GM19240 (cell line): Measurements from ENCODE around the gene RAI2.

Experiments
- DNase-seq: peaks from one replicate; pipeline ENCODE4 v3.0.0; 2011; ENCODE audit warnings: low spot score; ENCODE audit not compliant: insufficient read length

Gene RAI2

DNA sequence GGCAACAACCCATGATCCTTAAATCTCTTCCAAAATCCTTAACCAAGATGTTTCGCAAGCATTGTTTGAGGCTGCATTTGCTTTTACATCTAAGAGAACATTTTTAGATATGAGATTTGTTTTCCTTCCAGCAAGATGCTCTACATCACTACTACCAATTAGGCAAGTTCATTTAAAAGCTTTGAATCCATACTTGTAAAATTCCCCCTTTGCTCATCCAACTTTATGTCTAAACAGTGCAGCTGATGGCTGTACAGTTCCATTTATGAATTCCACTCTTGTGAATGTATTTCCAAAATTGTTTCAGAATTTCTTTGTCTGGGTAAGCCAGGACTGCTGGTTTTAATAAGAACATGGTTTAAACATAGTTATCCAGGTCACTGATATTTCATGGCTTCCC, 31.5 kb downstream of the RAI2 start:
- no peak for DNase-seq

- DNase-seq: no peak
These were observed 32.9 kb downstream of the RAI2 start for GRCh38 chrX:17828171-17828570.

- no peak for DNase-seq
These were observed 34.2 kb downstream of the RAI2 start for GRCh38 chrX:17826609-17827496.

DNA sequence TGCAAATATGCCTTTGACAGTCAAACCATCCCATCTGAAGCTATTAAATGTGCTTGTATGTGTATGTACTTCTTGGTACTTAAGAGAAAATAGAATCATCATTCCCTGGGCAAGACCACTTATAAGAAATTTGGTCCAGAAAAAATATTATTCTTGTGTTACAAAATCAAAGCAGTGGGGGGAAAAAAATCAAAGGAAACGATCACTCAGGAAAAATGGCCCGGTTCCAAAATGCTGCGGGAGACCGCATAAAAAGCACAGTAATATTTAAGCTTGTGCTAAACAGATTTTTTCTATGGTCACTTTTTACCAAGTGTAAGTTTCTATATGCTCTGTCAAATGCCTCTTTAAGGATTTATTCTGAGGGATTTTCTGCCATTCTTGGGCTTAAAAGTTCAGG, 36.1 kb downstream of the RAI2 start:
- DNase-seq: no peak

DNA sequence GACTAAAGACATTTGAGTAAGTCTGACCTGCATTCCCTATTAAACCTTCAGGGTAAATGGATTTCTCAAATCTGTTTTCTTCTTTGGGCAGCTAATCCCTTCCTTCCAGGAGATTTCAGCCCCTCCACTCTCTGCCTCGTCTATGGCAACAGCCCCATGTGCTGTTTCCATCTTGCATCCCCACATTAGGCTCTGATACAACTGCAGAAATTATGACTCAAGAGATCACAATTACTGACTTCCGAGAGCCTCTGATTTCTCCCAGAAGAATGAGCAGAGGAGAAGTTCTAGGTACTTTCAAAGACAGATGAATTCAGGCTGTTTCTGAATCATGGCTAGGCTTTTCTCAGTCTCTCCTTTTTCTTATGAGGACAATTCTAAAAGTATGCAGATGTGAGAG, 38.7 kb downstream of the RAI2 start:
- no peak for DNase-seq

DNA sequence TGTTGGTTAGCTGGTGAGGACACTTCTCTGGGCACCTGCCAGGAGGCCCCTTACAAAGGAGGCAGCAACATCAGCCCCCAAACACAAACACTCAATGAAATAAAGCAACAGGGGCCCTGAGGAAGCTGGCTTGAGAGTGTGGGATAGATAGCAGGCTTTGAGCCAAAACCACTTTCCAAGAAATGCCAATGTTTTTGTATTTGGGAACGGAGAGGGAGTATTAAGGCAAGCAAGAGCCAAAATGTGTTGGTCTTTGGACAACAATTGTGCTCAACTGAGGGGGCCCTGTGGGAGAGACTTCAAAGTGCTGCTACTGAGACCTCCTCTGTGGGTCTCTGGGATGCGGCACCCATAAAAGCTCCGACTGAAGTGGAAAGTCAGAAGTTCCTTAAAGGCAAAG, 41.0 kb downstream of the RAI2 start:
- DNase-seq: no peak

GRCh38 chrX:17818726-17819125, 42.4 kb downstream of the RAI2 start:
- DNase-seq: no peak

DNA sequence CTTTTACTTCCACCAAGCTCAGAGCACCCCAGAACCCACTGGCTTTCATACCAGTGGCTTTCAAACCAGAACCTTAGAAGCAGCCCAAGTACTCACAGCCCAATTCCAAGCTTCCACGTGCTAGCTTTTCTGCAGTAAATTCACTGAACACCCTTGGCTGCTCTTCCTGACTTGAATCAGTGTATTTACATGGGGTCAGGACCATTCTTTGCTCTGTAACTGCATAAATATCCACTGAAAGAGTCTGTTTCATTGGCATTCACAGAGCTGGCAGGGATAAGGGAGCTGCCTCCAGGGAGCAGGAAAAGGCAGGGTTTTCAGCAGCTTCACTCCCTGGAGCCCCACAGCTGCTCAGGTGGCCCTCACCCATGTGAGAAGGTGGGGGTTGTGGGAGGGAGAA, 43.8 kb downstream of the RAI2 start:
- DNase-seq: no peak

DNA sequence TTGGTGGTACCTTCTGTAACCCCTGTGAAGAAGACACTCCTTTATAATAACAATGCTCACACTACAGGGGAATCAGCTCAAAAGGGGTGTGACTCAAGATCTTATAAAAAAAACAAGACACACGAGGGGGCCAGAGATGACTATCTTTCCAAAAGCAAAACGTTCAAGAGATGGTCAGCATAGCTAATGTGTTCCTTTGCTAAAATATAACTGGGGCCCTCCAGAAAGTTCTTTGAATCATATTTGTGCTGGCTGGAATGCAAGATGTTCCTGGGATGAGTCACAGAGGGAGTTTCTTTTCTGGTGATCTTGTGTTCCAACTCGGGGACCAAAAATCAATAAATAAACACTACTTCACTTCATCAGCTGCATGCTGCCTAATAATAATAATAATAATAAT, 46.5 kb downstream of the RAI2 start:
- no peak for DNase-seq

DNA sequence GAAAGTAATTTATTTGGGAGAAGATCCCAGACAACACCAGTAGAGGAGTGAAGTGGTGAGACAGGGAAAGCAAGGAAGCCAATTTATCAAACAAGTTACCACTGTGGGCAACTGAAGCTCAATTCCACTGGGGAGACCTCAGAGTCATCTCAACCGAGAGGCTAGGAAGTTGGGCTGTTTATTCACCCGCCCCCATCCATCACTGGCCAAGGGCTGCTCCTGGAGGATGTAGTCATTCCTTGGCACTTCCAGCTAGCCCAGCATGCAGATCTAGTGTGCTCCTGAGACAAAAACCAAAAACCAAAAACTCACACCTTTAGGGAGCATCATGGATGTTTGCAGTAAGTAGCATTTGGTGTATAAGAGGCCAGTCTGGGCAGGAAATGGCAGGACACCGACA, 47.0 kb downstream of the RAI2 start:
- no peak for DNase-seq

- no peak for DNase-seq
These were observed 47.8 kb downstream of the RAI2 start for GRCh38 chrX:17813277-17813676.

DNA sequence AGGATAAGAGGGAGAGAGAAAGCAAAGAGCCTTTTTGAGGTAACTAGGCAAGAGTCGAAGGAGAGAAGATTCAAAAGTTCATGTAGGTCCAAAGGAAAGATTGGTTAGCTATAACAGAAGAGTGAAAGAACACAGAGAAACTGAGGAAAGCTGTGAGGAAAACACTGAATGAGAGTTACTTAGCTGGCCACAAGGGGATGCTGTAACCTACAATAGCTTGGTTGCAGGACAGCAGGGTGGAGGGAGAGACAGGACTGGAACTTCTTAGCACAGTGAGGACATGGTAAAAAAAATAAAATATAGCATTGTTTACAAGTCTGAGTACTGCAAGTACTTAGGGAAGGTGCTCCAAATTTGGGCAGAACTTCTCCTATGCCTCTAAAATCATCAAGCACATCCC, 48.3 kb downstream of the RAI2 start:
- DNase-seq: no peak

- no peak for DNase-seq
These were observed 51.1 kb downstream of the RAI2 start for GRCh38 chrX:17809984-17810383.

DNA sequence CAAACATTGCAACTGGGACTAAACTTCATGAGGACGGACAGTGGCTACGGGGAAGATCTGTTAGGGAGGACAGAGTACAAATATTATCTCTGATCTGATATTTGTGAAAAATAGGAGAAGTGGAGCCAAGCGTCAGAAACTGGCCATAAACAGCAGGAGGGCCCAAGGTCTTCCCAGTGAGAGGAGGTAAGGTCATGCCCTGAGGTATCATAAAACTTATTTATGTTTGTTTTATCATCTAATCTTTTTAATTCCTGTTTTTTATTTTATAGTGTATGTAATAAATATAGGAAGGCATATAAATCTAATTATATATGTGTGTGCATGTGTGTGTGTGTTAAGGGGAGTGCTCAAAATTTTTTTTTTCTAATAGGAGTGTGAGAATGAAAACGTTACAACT, 51.8 kb downstream of the RAI2 start:
- no peak for DNase-seq

GRCh38 chrX:17805120-17805519, 56.0 kb downstream of the RAI2 start:
- no peak for DNase-seq

GRCh38 chrX:17803449-17803848, 57.6 kb downstream of the RAI2 start:
- DNase-seq: no peak

GRCh38 chrX:17802756-17803155, 58.3 kb downstream of the RAI2 start:
- no peak for DNase-seq

GRCh38 chrX:17801431-17801830, 59.7 kb downstream of the RAI2 start:
- DNase-seq: no peak

- no peak for DNase-seq
These were observed 62.2 kb downstream of the RAI2 start for GRCh38 chrX:17798921-17799320.

DNA sequence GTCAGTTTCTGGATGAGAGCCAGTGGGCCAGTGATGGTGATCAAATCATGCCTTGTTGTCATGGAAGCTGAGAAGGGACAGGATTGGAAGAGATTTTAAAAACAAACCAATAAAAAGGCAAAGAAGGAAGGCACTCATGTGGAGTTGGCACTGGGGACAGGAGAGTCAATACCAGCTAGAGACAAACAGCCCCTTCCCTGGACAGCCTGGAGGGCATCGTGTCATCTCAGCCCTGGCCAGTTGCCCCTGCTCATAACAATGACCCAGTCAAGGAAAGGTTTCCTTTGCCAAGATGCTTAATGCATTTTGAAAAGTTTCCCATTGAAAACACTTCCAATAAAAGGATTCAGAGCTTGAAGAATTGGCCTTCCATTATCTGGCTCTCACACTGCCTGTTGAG, 68.3 kb downstream of the RAI2 start:
- DNase-seq: no peak

DNA sequence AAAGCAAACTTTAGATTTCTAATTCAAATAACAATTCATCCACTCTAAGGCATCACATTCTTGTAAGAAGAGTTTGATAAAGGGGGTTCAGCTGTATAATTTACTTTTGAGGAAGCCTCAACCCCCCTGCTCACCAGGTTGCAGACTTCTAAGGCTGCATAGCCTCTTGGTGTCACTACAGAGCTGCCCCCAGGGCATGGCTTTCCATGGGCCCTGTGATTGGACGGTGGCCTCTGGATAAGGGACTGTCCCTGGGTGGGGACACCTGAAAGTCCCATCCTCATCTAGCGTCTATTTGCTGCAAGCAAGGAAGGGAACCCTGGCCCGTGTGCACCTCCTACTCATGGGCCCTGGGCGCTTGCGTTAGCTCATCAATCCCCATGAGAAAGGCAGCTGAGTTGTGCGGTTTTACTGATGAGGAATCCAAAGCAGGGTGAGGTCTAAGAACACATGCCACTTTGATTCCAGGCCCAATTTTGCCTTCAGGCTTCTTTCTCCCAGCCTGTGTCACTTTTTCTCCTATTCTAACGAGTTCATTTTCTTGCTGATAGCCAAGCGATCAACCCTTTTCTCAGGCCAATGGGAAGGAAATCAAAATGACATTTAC, 72.0 kb downstream of the RAI2 start:
- DNase-seq: no peak

DNA sequence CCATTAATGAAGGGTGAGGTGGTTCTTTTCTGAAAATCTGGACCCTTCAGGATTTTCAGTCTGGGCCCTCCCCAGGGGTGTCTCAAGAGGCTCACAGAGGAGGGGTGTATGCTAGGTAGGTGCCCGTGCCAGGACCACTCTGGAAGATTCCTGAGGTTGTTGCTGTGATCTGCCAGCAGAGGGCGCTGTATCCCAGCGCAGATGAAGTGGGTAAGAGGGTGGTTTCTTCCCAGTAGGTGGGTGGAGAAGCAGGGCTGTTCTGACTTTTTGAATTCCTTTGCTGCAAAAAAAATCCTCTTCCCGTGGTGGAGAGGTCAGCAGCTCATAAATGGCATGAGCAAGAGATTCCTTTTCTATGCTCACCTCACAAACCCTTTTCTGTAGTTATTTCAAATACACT, 72.7 kb downstream of the RAI2 start:
- DNase-seq: no peak

- DNase-seq: no peak
These were observed 73.5 kb downstream of the RAI2 start for GRCh38 chrX:17787557-17787956.
